Fibroblast of lung (primary cell): Measurements from ENCODE around the gene POLN. TPM values are rescaled to one million over a fixed set of nuclear protein-coding genes. Genes with fewer than 3 reads are reported as not detected.

Source experiments
- DNase-seq, 2 donors: peaks; one replicate each; pipeline versions ENCODE4 v3.0.0 to v3.0.0-alpha.2; 2010; ENCODE audit warnings: low read depth in 2 of 2
- H2AFZ ChIP-seq: 2 replicates; pipeline ENCODE4 v1.5.1; 2012; ENCODE audit warnings: low read length, control low read depth, inconsistent platforms
- H3K27ac ChIP-seq: 2 replicates; pipeline ENCODE4 v1.5.1; 2011; ENCODE audit warnings: low read length, control low read depth; ENCODE audit not compliant: insufficient read depth
- H3K27me3 ChIP-seq: 2 replicates; pipeline ENCODE4 v1.5.1; 2011; ENCODE audit warnings: mild to moderate bottlenecking, low read length; ENCODE audit not compliant: control insufficient read depth, insufficient read depth
- H3K36me3 ChIP-seq: 2 replicates; pipeline ENCODE4 v1.5.1; 2011; ENCODE audit warnings: low read length; ENCODE audit not compliant: control insufficient read depth, insufficient read depth
- H3K4me1 ChIP-seq: 2 replicates; pipeline ENCODE4 v1.5.1; 2011; ENCODE audit warnings: low read length; ENCODE audit not compliant: control insufficient read depth, insufficient read depth; ENCODE audit errors: extremely low read depth
- H3K4me2 ChIP-seq: 2 replicates; pipeline ENCODE4 v1.5.1; 2011; ENCODE audit warnings: low read length, control low read depth; ENCODE audit not compliant: insufficient read depth; ENCODE audit errors: extremely low read depth
- H3K4me3 ChIP-seq, 4 experiments: fragments of 200-600 bp in 1 of 4; sonication (generic) in 1 of 4; replicated peaks in 1 of 4; 2 replicates each; pipeline ENCODE4 v1.5.1; 2011 to 2016; ENCODE audit warnings: low read length in 4 of 4, low read depth in 3 of 4, mild to moderate bottlenecking in 3 of 4, control low read depth in 2 of 4, inconsistent platforms in 1 of 4, mixed read lengths in 1 of 4; ENCODE audit not compliant: insufficient read depth in 1 of 4; ENCODE audit errors: control extremely low read depth in 1 of 4
- H3K79me2 ChIP-seq: 2 replicates; pipeline ENCODE4 v1.5.1; 2012; ENCODE audit warnings: mild to moderate bottlenecking, low read length, inconsistent platforms; ENCODE audit not compliant: control insufficient read depth, insufficient read depth
- H3K9ac ChIP-seq: 2 replicates; pipeline ENCODE4 v1.5.1; 2011; ENCODE audit warnings: mild to moderate bottlenecking, low read length, control low read depth; ENCODE audit not compliant: insufficient read depth
- H3K9me3 ChIP-seq: 2 replicates; pipeline ENCODE4 v1.5.1; 2012; ENCODE audit warnings: low read depth, low read length; ENCODE audit not compliant: control insufficient read depth, insufficient read depth
- H4K20me1 ChIP-seq: 2 replicates; pipeline ENCODE4 v1.5.1; 2011; ENCODE audit warnings: low read length; ENCODE audit not compliant: control insufficient read depth, insufficient read depth; ENCODE audit errors: extremely low read depth
- EZH2 ChIP-seq: IDR thresholded peaks from 2 replicates; pipeline ENCODE4 v1.5.1; 2012; ENCODE audit warnings: low read length, control low read depth, mild to moderate bottlenecking; ENCODE audit errors: missing control alignments
- polyA plus RNA-seq, 2 donors: library from polyadenylated mRNA; depleted of rRNA in 1 of 2; stranded (reverse) in 1 of 2; unstranded in 1 of 2; fragments of >200 nt; gene quantifications; 2 replicates each; pipeline ENCODE4 v1.2.1, GENCODE V29; 2011 to 2012; ENCODE audit warnings: missing spikeins in 1 of 2
- total RNA-seq: library from RNA; depleted of rRNA; stranded (reverse); fragments of >200 nt; gene quantifications from 2 replicates; pipeline ENCODE4 v1.2.1, GENCODE V29; 2014
- TF ChIP-seq, protein P1 (sequence below), 2 donors: IDR thresholded peaks in 1 of 2; conservative IDR thresholded peaks in 1 of 2; 1 replicate in 1 of 2; 2 replicates in 1 of 2; pipeline ENCODE4 v1.5.1; 2011 to 2012; ENCODE audit warnings: low read length in 2 of 2, control low read depth in 1 of 2, inconsistent platforms in 1 of 2, low read depth in 1 of 2, mild to moderate bottlenecking in 1 of 2

The POLN gene
- total and polyA plus RNA-seq, 2 donors (not counting 1 experiment from before 2014, with no cell fraction given) = 0.58 to 5.6 TPM

DNA sequence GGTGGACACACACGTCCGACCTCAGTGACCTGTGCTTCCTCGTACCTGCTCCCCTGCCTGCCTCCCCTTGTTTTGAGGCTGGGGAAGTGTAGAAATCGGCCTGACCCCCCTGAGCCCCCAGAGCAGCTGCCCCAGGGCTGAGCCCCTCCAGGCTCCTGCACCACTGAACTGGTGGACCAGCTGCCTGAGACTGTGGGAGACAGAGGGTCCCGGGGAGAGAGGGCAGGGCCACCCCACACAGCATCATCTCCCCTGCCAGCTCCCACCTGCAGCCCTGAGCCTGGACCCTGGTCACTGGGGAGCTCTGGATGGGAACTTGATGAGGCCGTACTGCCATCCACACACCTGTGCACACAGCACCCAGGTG, 197.8 kb downstream of the POLN start:
- H3K27me3 ChIP-seq = peaks cover 7% of the 10 kb centered on the region
- TF ChIP-seq EZH2 = no peak
- TF ChIP-seq, protein P1, sequence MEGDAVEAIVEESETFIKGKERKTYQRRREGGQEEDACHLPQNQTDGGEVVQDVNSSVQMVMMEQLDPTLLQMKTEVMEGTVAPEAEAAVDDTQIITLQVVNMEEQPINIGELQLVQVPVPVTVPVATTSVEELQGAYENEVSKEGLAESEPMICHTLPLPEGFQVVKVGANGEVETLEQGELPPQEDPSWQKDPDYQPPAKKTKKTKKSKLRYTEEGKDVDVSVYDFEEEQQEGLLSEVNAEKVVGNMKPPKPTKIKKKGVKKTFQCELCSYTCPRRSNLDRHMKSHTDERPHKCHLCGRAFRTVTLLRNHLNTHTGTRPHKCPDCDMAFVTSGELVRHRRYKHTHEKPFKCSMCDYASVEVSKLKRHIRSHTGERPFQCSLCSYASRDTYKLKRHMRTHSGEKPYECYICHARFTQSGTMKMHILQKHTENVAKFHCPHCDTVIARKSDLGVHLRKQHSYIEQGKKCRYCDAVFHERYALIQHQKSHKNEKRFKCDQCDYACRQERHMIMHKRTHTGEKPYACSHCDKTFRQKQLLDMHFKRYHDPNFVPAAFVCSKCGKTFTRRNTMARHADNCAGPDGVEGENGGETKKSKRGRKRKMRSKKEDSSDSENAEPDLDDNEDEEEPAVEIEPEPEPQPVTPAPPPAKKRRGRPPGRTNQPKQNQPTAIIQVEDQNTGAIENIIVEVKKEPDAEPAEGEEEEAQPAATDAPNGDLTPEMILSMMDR (conservative IDR thresholded peaks at IDR 0.05 in 1 of 2, IDR thresholded peaks at IDR 0.05 in 1 of 2; ENCODE audit: low read depth in 1 of 2, low read length in 2 of 2) = no peak
- no peaks in the 10 kb centered on the region for H3K9me3 ChIP-seq
- no peaks in the 10 kb centered on the region for H4K20me1 ChIP-seq
- no peak overlapping the region for H3K9ac ChIP-seq
- H3K36me3 ChIP-seq = no peaks in the 10 kb centered on the region
- peaks cover 2% of the 10 kb centered on the region for H3K4me1 ChIP-seq
- H3K27ac ChIP-seq = no peak overlapping the region
- H3K79me2 ChIP-seq = no peaks in the 10 kb centered on the region
- no peak overlapping the region for H3K4me3 ChIP-seq
- no peak for DNase-seq
- no peak overlapping the region for H2AFZ ChIP-seq
- H3K4me2 ChIP-seq = no peak overlapping the region

DNA sequence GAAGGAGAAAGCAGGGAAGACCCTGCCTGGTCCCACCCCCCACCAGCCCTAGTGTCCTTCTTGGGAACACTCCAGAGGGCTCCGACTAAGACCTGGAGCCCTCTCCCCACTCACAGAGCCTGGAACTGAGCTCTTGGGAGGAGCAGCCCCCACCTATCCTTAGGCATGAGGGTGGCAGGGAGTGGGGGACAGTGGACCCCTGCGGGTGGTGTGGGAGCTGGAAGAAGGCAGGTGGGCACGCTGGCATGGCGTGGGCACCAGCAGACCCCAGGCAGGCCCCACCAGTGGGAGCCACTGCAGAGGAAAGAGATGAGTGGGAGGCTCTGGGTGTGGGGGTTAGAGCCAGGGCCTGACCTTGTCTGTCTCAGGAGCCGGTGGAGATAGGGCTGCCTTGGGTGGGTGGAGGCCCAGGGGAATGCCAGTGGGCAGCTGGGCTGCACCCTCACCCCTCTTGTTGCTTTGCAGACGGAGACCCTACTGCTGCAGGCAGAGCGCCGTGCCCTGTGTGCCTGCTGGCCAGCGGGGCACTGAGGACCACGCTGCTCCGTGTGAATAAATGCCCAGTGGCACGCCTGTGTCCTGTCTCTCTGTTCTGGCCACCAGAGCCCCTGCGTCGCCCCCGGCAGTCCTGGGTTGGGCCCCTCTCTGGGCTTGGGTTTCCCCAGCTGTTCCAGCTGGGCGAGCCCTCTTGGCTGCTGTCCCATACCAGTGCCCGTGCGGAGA, 198.4 kb downstream of the POLN start:
- H3K4me1 ChIP-seq = peaks cover 2% of the 10 kb centered on the region
- H4K20me1 ChIP-seq = no peaks in the 10 kb centered on the region
- no peak overlapping the region for H2AFZ ChIP-seq
- no peaks in the 10 kb centered on the region for H3K9me3 ChIP-seq
- H3K27me3 ChIP-seq = peaks cover 7% of the 10 kb centered on the region
- no peak for DNase-seq
- H3K36me3 ChIP-seq = no peaks in the 10 kb centered on the region
- H3K79me2 ChIP-seq = no peaks in the 10 kb centered on the region
- no peak overlapping the region for H3K27ac ChIP-seq
- H3K4me2 ChIP-seq = no peak overlapping the region
- TF ChIP-seq, protein P1 (conservative IDR thresholded peaks at IDR 0.05 in 1 of 2, IDR thresholded peaks at IDR 0.05 in 1 of 2; ENCODE audit: low read depth in 1 of 2, low read length in 2 of 2) = no peak
- TF ChIP-seq EZH2 = no peak
- no peak overlapping the region for H3K9ac ChIP-seq
- no peak overlapping the region for H3K4me3 ChIP-seq

DNA sequence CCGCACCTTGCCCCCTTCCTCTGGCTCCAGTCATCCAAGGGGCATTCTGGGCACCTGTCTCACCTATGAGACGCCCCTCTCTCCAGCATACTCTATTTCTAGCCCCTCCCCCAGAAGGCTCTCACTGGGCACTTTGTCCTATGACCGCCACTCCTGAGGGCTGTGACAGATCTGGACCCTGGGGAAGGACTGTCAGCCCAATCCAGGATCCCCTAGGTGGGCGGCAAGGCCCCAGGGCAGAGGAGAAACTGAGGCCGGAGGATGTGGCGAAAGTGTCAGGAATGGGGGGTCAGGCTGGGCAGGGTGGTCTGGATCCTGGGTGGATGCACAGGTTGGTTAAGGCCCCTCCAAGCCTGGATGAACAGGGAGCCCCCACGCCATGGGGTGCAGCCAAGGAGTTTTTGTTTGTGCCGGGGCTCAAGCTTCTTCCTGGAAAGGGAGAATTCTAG, 198.9 kb downstream of the POLN start:
- Histone ChIP-seq H3K4me3 (peak overlapping the region in 1 of 4 experiments; percentile 78), H3K4me1 (peaks cover 2% of the 10 kb centered on the region), H3K27ac (no peak overlapping the region), H4K20me1 (no peaks in the 10 kb centered on the region), H3K36me3 (no peaks in the 10 kb centered on the region), H2AFZ (no peak overlapping the region), H3K79me2 (no peaks in the 10 kb centered on the region), H3K9ac (no peak overlapping the region), H3K9me3 (no peaks in the 10 kb centered on the region), H3K27me3 (peaks cover 7% of the 10 kb centered on the region), H3K4me2 (peak overlapping the region; percentile 15)
- DNase-seq = no peak
- TF ChIP-seq, protein P1 (conservative IDR thresholded peaks at IDR 0.05 in 1 of 2, IDR thresholded peaks at IDR 0.05 in 1 of 2; ENCODE audit: low read depth in 1 of 2, low read length in 2 of 2) = no peak
- no peak for TF ChIP-seq EZH2
